NCI-H1105 treated with DMSO at 0.1 percent for 48 hours (cell line): ENCODE data around the gene AUTS2.
"Not testable (repeated sequence)": the region's sequence is repeated elsewhere in the genome, so short reads cannot be mapped to it uniquely, and the experiment has no call there.

Experiments used
- DNase-seq: peaks from one replicate; lab custom pipeline; 2025; lab: John Stamatoyannopoulos, UW

Gene AUTS2

GRCh38 chr7:69761290-69761922 lies 163.1 kb downstream of the AUTS2 start:
- no peak for DNase-seq

- DNase-seq, result no peak
Observed at GRCh38 chr7:69762821-69763352, 164.6 kb downstream of the AUTS2 start.

GRCh38 chr7:69763513-69763912 lies 165.2 kb downstream of the AUTS2 start:
- DNase-seq, result no peak

- DNase-seq, result no peak
Observed at GRCh38 chr7:69764147-69764546, 165.9 kb downstream of the AUTS2 start.

GRCh38 chr7:69764681-69765080 lies 166.4 kb downstream of the AUTS2 start:
- DNase-seq, result no peak

- no peak for DNase-seq
Observed at GRCh38 chr7:69765879-69766278, 167.6 kb downstream of the AUTS2 start.

GRCh38 chr7:69768986-69769595 lies 170.8 kb downstream of the AUTS2 start:
- no peak for DNase-seq

- no peak for DNase-seq
Observed at GRCh38 chr7:69769826-69770225, 171.6 kb downstream of the AUTS2 start.

GRCh38 chr7:69770613-69771012 lies 172.3 kb downstream of the AUTS2 start:
- no peak for DNase-seq

- no peak for DNase-seq
Observed at GRCh38 chr7:69772718-69773436, 174.6 kb downstream of the AUTS2 start.

GRCh38 chr7:69773535-69774225 lies 175.4 kb downstream of the AUTS2 start:
- DNase-seq, result no peak

- no peak for DNase-seq
Observed at GRCh38 chr7:69775231-69775771, 177.0 kb downstream of the AUTS2 start.

GRCh38 chr7:69776611-69777010 lies 178.3 kb downstream of the AUTS2 start:
- DNase-seq, result no peak

- no peak for DNase-seq
Observed at GRCh38 chr7:69778138-69778537, 179.9 kb downstream of the AUTS2 start.

- DNase-seq, result peak; percentile 85
Observed at GRCh38 chr7:69780379-69780778, 182.1 kb downstream of the AUTS2 start.

GRCh38 chr7:69781412-69781846 lies 183.2 kb downstream of the AUTS2 start:
- DNase-seq, result peak; percentile 66

GRCh38 chr7:69782917-69783684 lies 184.8 kb downstream of the AUTS2 start:
- peak; percentile 72 for DNase-seq

GRCh38 chr7:69786130-69786529 lies 187.9 kb downstream of the AUTS2 start:
- not testable (repeated sequence) for DNase-seq

GRCh38 chr7:69786730-69787395 lies 188.6 kb downstream of the AUTS2 start:
- DNase-seq, result no peak

GRCh38 chr7:69787736-69788431 lies 189.6 kb downstream of the AUTS2 start:
- DNase-seq, result peak; percentile 93
